Cardiac fibroblast (primary cell): ENCODE data around the gene PBX3.
A peak's percentile ranks its signal among the peaks of the same experiment; 100 is the strongest.

ENCODE experiments used
- DNase-seq, 2 donors: peaks; one replicate each; pipeline versions ENCODE4 v3.0.0 to v3.0.0-alpha.2; 2010; ENCODE audit warnings: low read depth in 2 of 2
- H3K4me3 ChIP-seq, 2 donors: replicated peaks in 1 of 2; 1 replicate in 1 of 2; 2 replicates in 1 of 2; pipeline ENCODE4 v1.5.1; 2011; ENCODE audit warnings: low read depth in 2 of 2, low read length in 2 of 2, mild to moderate bottlenecking in 2 of 2, moderate library complexity in 1 of 2
- TF ChIP-seq, protein P1 (sequence below): IDR thresholded peaks from one replicate; pipeline ENCODE4 v1.5.1; 2011; ENCODE audit warnings: low read depth, mild to moderate bottlenecking, low read length, inconsistent platforms

Gene PBX3

DNA sequence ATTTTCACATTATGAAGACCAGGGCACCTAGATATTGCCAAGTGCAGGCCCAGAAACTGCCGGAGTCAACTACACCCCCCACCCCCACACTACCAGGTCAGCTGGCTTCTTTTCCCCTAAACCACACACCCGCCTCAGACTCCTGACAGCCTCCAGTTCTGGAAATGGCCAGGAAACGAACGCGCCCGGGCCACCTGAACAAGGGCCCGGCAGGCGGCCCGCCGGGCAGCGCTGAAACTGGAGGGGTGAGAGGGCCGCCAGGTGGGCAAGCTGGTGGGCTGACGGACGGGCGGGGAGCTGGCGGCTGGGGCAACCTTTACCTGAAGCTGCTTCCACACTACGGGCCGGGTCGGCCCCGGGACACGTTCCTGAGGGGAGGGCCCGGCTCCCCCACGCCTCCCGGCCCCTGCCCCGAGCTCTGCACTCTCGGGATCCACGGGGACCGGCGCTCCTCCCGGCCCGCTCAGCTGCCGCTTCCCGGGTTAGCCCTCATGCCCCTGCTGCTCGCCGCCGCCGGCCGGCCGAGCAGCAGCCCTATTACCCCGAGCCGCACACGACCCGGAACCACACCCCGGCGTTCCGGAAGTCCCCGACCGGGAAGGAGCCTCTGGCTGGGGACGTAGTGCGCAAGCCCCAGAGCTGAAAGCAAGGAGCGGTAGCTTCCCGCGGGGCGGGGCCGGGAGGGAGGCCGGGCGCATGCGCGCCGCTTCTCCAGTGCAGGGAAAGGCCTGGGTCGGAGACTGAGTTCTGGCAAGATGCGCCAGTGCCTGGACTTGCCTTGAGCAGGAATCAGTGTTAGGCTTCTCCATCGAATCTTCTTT lies 40.3 kb upstream of the PBX3 start, which contains the start of gene MAPKAP1:
Gene MAPKAP1 (minus strand): TSS at position 558 of the 821 bp plus-strand sequence. CDS start 34,634 bp downstream, outside the sequence.
- DNase-seq, result peak; percentile 96 to 98
- TF ChIP-seq, protein P1, sequence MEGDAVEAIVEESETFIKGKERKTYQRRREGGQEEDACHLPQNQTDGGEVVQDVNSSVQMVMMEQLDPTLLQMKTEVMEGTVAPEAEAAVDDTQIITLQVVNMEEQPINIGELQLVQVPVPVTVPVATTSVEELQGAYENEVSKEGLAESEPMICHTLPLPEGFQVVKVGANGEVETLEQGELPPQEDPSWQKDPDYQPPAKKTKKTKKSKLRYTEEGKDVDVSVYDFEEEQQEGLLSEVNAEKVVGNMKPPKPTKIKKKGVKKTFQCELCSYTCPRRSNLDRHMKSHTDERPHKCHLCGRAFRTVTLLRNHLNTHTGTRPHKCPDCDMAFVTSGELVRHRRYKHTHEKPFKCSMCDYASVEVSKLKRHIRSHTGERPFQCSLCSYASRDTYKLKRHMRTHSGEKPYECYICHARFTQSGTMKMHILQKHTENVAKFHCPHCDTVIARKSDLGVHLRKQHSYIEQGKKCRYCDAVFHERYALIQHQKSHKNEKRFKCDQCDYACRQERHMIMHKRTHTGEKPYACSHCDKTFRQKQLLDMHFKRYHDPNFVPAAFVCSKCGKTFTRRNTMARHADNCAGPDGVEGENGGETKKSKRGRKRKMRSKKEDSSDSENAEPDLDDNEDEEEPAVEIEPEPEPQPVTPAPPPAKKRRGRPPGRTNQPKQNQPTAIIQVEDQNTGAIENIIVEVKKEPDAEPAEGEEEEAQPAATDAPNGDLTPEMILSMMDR, result no peak
- H3K4me3 ChIP-seq, result peak within 1 kb of the TSS; percentile 73 to 77

DNA sequence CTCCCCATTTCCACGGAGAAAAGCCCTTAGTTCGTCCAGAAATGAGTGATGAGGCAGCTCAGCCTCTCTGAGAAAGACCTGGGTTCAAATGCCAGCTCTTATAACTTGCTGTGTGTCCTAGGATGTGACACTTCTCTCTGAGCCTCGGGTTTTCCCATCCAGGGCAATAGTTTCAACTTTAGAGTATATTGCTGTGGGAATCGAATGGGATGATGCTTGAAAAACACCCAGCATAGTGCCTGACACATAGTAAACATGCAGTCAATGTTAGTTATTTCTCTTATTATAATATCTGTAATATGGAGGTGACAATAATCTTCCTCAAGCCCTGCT lies 39.7 kb upstream of the PBX3 start:
- DNase-seq, result no peak
- TF ChIP-seq, protein P1, result no peak
- peak overlapping the region in 1 of 2 donors; percentile 73 for H3K4me3 ChIP-seq

DNA sequence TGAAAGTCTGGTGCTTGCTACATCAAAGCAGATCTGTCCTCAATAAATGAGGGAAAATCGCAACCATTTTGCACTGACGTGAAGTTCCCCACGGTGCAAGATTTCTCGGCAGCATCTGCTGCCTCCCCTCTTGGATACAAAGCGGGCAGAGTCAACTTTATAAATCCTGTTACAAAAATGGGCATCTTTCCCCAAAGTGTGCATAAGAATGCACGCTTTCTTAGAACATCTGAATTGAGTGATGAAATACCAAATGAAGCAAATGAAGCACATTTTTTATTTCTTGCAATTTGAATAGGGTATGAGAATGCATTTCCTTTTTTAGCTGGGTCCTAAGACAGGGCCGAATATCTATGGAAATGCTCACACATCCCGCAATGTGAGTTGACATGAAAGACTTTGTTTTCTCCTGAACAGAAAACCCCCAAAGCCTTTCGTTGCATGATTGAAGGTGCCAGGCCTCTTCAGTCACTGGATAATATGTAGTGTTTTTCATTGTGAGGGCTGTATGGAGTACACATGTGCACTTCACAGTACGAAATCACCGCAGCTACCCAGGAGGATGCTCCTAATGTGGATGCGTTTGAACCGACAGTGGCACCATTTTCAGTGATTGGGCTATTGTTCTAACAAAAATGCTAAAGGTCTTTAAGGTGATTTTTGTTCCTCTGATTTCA lies 20.6 kb upstream of the PBX3 start:
- TF ChIP-seq, protein P1, result no peak
- no peak overlapping the region for H3K4me3 ChIP-seq

DNA sequence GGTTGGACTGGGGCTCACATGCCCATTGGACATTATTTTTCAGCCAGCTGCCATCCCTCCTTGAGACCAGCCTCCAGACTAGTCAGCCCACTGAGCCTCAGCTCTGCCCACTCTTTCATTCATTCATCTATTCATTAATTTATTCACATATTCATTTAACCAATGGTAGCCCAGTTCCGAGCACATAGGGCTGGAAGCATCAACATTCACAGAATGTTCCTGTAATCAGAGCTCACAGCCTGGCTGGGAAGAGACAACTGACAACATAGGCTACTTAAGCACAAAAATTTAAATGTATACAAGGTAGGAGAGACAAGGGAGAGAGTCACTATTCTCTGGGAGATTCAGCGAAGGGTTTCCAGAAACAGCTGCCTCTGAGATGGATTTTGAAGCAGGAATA lies 17.0 kb upstream of the PBX3 start:
- H3K4me3 ChIP-seq, result no peak overlapping the region
- TF ChIP-seq, protein P1, result no peak
- DNase-seq, result no peak

More for the DNA sequence above, 20.6 kb upstream of the PBX3 start:
- DNase-seq, result no peak

- TF ChIP-seq, protein P1, result no peak
- no peak for DNase-seq
Observed at GRCh38 chr9:125732562-125732961, 14.6 kb upstream of the PBX3 start.

GRCh38 chr9:125739436-125739835 lies 7.7 kb upstream of the PBX3 start:
- no peak for DNase-seq
- TF ChIP-seq, protein P1, result no peak
- no peak overlapping the region for H3K4me3 ChIP-seq

More at GRCh38 chr9:125732562-125732961, 14.6 kb upstream of the PBX3 start:
- H3K4me3 ChIP-seq, result no peak overlapping the region
